Omental fat pad (tissue), 4 donors: ENCODE data around the gene SIAE. TPM values are rescaled to one million over a fixed set of nuclear protein-coding genes. Genes with fewer than 3 reads are reported as not detected.
"Not testable (repeated sequence)": the region's sequence is repeated elsewhere in the genome, so short reads cannot be mapped to it uniquely, and the experiment has no call there.

Source experiments
- ATAC-seq: fragments of 150-250 bp; one replicate; pipeline ENCODE4 v1.9.1; 2016; ENCODE audit warnings: mild to moderate bottlenecking, moderate library complexity; ENCODE audit not compliant: low FRiP score
- DNase-seq: peaks from one replicate; pipeline ENCODE4 v3.0.0-alpha.2; 2019; ENCODE audit warnings: low spot score
- total RNA-seq, 4 donors: library from RNA; depleted of rRNA; stranded (reverse); fragments of >200 nt; gene quantifications; one replicate each; pipeline ENCODE4 v1.1.0, GENCODE V29; 2016
- TF ChIP-seq, protein P1 (sequence below), 3 donors: fragments of 450-650 bp; IDR thresholded peaks; one replicate each; pipeline ENCODE4 v1.5.1; 2016 to 2017; ENCODE audit warnings: antibody characterized with exemption in 3 of 3, mild to moderate bottlenecking in 3 of 3, moderate library complexity in 2 of 3

Gene SIAE
- total RNA-seq, 4 donors from 2014 or later = 14.7 to 24.9 (median 20.0) TPM

GRCh38 chr11:124612567-124613246 is 60.8 kb downstream of the SIAE start:
- ATAC-seq (no peak), DNase-seq (no peak)
- TF ChIP-seq, protein P1, sequence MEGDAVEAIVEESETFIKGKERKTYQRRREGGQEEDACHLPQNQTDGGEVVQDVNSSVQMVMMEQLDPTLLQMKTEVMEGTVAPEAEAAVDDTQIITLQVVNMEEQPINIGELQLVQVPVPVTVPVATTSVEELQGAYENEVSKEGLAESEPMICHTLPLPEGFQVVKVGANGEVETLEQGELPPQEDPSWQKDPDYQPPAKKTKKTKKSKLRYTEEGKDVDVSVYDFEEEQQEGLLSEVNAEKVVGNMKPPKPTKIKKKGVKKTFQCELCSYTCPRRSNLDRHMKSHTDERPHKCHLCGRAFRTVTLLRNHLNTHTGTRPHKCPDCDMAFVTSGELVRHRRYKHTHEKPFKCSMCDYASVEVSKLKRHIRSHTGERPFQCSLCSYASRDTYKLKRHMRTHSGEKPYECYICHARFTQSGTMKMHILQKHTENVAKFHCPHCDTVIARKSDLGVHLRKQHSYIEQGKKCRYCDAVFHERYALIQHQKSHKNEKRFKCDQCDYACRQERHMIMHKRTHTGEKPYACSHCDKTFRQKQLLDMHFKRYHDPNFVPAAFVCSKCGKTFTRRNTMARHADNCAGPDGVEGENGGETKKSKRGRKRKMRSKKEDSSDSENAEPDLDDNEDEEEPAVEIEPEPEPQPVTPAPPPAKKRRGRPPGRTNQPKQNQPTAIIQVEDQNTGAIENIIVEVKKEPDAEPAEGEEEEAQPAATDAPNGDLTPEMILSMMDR (IDR thresholded peaks at IDR 0.05) = no peak

GRCh38 chr11:124612045-124612444 is 61.5 kb downstream of the SIAE start:
- DNase-seq (no peak), ATAC-seq (no peak)
- TF ChIP-seq, protein P1 (IDR thresholded peaks at IDR 0.05) = no peak

GRCh38 chr11:124611064-124611463 is 62.5 kb downstream of the SIAE start, which contains the start of gene PANX3:
Gene PANX3, plus strand, starts transcription at chr11:124611428. Its CDS starts 129 bp downstream, at chr11:124611557.
- ATAC-seq (no peak), DNase-seq (no peak)
- TF ChIP-seq, protein P1 (IDR thresholded peaks at IDR 0.05) = no peak

DNA sequence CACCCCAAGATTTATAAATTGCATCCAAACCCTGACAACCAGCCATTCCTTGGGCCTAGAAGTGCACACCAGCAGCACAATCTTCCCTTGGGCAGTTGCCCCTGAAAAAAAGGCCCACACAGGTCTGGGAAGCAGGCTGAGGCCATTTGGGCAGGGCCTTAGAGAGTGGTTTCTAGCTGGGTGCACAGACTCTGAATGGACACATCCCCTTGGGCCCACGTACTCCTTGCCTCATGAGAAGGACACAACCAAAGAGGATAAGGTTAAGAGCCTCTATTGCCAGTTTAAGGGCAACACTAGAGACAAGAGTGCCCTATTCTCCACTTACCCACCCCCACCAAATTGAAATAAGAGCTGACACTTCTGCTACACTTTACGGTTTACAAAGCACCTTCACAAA is 63.2 kb downstream of the SIAE start:
- no peak for ATAC-seq
- TF ChIP-seq, protein P1 (IDR thresholded peaks at IDR 0.05) = no peak
- DNase-seq = no peak

GRCh38 chr11:124608147-124608546 is 65.4 kb downstream of the SIAE start:
- no peak for ATAC-seq
- no peak for DNase-seq
- TF ChIP-seq, protein P1 (IDR thresholded peaks at IDR 0.05) = no peak

DNA sequence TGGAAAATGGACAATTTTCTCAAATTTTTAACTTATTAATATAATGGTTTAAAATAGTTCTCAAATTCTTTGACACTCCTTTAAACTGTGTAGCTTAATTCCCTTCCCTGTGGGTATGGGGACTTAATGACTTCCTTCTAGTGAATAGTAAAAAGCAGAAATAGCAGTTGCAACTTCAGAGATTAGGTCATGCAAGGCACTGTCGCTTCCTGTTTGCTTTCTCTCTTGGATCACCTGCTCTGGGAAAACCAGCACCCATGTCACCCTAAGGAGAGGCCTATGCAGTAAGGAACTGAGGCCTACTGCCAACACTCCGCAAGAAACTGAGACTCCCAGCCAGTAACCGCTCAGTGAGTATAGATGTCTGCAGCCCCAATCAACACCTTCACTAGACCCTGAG is 67.8 kb downstream of the SIAE start:
- no peak for DNase-seq
- TF ChIP-seq, protein P1 (IDR thresholded peaks at IDR 0.05) = no peak
- ATAC-seq = no peak

GRCh38 chr11:124602723-124603122 is 70.8 kb downstream of the SIAE start:
- not testable (repeated sequence) for ATAC-seq, DNase-seq
